Muscle layer of duodenum (tissue), 2 donors: ENCODE results near the gene NEU1.
"Not testable (repeated sequence)": the region's sequence is repeated elsewhere in the genome, so short reads cannot be mapped to it uniquely, and the experiment has no call there.

ENCODE experiments used
- H3K27ac ChIP-seq: one replicate; pipeline ENCODE4 v1.7.0; 2013; ENCODE audit warnings: mild to moderate bottlenecking, low read length
- H3K27me3 ChIP-seq: one replicate; pipeline ENCODE4 v1.7.0; 2013; ENCODE audit warnings: low read depth, mild to moderate bottlenecking, control low read depth, low read length
- H3K36me3 ChIP-seq, 2 donors: one replicate each; pipeline ENCODE4 v1.7.0; 2013; ENCODE audit warnings: low read length in 2 of 2, control low read depth in 1 of 2, mild to moderate bottlenecking in 1 of 2; ENCODE audit not compliant: insufficient read depth in 2 of 2, control insufficient read depth in 1 of 2
- H3K4me1 ChIP-seq, 2 donors: one replicate each; pipeline ENCODE4 v1.7.0; 2013; ENCODE audit warnings: low read length in 2 of 2, mild to moderate bottlenecking in 2 of 2, control low read depth in 1 of 2, moderate library complexity in 1 of 2; ENCODE audit not compliant: insufficient read depth in 2 of 2, control insufficient read depth in 1 of 2
- H3K4me3 ChIP-seq, 2 donors: one replicate each; pipeline ENCODE4 v1.7.0; 2013; ENCODE audit warnings: low read length in 2 of 2, low read depth in 1 of 2, mild to moderate bottlenecking in 1 of 2
- H3K9me3 ChIP-seq, 2 donors: one replicate each; pipeline ENCODE4 v1.7.0; 2013; ENCODE audit warnings: low read length in 2 of 2, control low read depth in 1 of 2, mild to moderate bottlenecking in 1 of 2; ENCODE audit not compliant: control insufficient read depth in 1 of 2
- donor health status: healthy.

NEU1 gene

GRCh38 chr6:31808599-31808998 lies 54.0 kb downstream of the NEU1 start:
- not testable (repeated sequence) for H3K27ac ChIP-seq, H3K4me3 ChIP-seq, H3K36me3 ChIP-seq, H3K9me3 ChIP-seq, H3K27me3 ChIP-seq
- H3K4me1 ChIP-seq, result peaks cover 8 to 18% of the 10 kb centered on the region in 2 donors
